GDM1 (cell line): Measurements from ENCODE around the gene ALCAM.

ENCODE experiments used
- DNase-seq: peaks from one replicate; lab custom pipeline; 2025; lab: John Stamatoyannopoulos, UW

Gene ALCAM

DNA sequence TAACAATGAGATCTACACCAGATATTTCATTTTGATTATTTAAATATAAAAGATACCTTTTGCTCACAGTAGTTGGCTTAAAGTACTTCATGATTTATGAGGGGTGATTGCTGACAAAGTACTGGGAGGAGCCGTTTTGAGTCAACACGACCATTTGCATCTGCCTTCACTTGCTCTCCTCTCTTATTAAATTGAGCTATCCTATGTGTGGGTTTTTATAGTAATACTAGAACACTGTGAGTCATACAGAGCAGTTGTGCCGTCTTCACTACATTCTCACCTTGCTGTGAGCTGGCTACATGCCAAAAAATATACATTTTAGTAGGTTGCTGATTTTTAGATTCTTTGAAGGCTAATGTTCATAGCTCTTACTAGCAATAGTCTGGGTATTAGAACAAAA is 161.2 kb downstream of the ALCAM start:
- DNase-seq, result no peak

DNA sequence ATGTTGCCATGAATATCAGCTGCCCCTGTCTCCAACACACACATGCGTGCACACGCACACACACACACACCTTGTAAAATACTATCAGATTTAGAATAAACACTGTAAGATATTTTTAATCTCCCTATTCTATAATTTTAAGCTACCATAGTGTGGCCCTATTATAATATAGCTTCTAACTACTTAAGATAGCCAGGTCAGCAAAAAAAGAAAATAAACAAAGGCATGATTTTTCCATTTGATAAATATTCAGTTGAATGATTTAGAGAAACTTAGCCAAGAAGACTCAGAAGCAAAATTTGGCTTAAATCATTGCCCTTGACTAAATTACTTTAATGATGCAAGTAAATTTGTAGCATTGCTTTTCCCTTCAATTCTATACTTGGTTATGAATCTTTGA is 162.2 kb downstream of the ALCAM start:
- no peak for DNase-seq

DNA sequence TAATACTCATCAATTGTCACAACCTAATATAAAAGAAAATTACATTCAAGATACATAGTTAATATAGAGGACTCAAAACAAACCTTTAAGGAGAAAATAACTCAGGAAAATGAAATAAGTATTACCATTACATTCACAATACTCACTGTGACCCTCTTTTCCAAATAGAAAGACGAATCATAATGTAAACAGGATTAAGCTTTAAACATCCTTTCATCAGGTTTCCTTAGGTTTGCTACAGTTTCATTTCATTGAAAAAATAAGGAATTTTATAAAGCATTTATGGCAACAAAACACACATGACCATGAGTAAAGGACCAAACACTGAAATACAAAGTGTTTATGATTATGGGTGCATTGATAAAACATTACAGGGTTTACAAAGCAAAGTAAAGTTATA is 162.7 kb downstream of the ALCAM start:
- DNase-seq, result no peak

DNA sequence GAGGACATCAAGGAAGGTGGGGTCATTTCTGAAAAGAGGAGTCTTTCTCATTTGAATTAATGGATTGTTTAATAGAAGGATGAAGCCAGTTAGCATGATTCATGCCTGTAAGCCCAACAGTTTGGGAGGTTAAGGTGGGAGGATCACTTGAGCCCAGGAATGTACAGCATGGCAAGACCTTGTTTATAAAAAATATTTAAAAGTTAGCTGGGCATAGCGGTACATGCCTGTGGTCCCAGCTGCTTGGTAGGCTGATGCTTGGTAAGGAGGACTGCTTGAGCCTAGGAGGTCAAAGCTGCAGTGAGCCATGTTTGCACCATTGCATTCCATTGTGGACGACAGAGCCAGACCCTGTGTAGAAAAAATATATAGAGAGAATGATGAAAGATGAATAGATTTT is 165.5 kb downstream of the ALCAM start:
- DNase-seq, result no peak

DNA sequence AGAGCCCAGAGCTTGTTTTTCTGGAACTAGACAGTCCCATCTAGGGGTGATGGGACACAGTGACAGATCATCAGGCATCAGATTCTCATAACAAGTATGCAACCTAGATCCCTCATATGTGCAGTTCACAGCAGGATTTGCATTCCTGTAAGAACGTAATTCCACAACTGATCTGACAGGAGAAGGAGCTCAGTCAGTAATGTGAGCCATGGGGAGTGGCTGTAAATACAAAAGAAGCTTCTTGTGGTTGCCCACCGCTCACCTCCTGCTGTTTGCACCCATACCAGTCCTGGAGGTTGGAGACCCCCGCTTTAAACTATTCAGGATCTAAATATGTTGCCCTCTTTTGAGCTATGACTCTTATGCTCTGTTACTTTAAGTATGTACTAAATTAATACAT is 167.3 kb downstream of the ALCAM start:
- DNase-seq, result no peak

DNA sequence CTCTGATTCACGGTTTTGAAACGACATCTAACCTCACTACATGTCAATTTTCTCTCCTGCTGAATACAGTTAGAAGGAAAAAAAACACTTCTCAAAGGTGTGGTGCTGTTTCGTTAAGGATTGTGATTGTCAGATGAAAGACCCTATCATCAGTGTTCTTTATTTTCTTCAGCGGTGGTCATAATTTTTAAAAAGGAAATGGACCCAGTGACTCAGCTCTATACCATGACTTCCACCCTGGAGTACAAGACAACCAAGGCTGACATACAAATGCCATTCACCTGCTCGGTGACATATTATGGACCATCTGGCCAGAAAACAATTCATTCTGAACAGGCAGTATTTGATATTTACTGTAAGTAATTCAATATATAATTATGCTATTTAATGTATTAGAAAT is 167.8 kb downstream of the ALCAM start:
- DNase-seq, result no peak

DNA sequence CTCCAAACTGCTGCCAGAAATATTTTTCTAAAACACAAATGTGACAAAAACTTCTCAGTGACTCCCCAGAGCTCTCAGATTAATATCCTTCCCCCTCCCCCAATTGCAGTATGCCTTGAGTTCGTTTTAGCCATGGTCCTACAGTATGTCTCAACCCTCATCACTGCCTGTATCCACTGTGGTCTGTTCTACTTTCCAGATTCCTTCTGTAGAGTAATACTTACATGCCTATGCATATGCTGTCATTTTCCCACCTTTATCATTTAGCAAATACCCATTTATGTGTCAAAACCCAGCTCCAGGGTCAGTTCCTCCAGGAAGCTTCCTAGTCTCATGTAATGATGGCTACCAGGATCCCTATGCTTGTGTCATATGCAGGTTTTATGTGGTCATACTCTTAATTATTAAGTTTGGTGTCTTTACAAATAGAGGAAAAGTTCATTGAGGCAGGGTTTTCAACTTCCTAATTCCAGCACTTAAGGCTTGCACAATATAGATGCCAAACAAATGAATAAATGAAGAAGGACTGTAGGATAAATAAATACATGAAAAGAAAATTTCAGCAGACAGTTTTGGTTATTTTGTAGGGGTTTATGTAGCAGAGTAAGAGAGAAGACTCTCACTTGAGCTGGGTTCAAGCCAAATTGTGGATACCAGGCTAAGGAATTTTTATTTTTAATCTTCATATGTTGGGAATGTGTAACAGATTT is 170.8 kb downstream of the ALCAM start:
- DNase-seq, result no peak

- DNase-seq, result no peak
These were observed 171.8 kb downstream of the ALCAM start for GRCh38 chr3:105538483-105538882.

- no peak for DNase-seq
These were observed 173.2 kb downstream of the ALCAM start for GRCh38 chr3:105539897-105540296.

DNA sequence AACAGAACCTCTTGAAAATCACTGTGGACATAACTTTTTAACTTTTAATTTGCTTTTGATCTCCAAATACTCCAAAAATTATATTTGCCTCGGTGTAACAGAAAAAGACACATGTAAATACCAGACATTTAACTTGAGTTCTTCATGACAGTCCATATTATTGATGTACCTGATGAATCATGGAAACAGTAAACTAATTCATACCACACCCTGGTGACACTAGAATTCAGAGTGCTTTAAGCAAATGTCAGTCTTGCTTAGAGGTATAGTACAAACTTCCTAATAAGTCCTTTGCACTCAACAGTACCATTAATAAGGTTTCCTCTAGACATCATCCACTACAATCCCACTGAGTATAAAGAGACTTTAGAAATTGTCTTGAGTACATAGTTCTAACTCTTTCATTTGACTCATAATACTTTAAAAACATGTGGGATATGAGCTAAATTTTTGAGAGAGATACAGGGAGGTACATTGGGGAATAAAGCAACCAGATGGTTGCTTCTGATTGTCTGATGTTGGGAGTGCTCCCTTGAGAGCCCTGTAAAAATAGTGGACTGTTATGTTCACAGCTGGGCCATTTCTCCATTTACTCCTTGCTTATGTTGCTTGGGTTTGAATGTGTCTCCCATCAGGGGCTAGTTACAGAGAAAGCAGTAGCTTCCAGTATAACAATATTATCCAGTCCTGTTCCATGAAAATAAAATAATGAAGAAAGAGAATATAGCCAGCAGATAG is 175.7 kb downstream of the ALCAM start:
- DNase-seq, result no peak

DNA sequence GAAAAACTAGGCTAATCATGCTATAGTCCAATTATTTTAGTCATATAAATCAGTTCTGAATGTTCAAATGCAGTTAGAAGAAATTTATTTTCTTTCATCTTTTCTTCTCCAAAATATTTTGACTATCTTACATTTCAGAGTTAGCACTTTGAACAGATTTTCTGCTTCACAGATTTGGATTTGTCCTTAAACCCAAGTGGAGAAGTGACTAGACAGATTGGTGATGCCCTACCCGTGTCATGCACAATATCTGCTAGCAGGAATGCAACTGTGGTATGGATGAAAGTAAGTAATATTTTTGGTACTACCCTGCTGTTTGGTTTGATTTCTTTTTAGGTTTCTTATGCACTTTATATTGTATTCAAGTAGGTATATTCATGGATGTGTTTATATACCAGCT is 178.3 kb downstream of the ALCAM start:
- DNase-seq, result no peak

GRCh38 chr3:105553851-105554250 is 187.1 kb downstream of the ALCAM start:
- DNase-seq, result no peak

- DNase-seq, result no peak
These were observed 188.5 kb downstream of the ALCAM start for GRCh38 chr3:105555206-105555605.

DNA sequence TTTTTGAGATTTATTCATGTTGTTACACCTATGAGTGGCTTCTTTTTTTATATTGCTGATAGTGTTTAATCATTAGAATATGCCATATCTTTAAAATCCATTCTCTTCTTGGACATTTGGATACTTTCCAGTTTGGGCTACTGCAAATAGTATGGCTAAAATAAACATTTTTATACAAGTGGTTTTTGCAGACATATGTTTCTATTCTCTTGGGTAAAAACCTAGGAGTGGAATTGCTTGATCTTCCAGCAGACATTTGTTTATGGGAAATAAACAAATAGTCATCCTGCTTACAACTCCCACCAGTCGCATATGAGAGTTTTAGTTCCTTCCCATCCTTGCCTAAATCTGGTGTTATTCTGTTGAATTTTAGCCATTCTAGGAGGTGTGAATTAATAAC is 193.1 kb downstream of the ALCAM start:
- no peak for DNase-seq

DNA sequence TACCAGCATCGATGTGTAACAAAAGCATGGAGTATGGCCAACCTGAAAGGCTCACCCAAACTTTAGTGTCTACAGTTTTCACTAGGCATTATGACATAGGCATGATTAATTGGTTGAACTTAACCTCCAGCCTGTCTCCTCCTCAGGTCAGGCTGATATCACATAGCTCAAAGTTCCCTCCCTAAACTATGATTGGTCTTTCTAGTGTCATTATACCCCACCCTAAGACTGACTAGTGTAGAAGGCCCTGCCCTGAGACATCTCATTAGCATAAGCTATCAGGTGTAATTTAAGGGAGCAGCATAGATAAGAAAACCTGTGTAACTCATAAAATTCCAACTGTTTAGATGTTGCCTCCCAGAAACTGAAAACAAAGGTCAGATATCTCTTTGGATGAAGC is 195.2 kb downstream of the ALCAM start:
- no peak for DNase-seq

DNA sequence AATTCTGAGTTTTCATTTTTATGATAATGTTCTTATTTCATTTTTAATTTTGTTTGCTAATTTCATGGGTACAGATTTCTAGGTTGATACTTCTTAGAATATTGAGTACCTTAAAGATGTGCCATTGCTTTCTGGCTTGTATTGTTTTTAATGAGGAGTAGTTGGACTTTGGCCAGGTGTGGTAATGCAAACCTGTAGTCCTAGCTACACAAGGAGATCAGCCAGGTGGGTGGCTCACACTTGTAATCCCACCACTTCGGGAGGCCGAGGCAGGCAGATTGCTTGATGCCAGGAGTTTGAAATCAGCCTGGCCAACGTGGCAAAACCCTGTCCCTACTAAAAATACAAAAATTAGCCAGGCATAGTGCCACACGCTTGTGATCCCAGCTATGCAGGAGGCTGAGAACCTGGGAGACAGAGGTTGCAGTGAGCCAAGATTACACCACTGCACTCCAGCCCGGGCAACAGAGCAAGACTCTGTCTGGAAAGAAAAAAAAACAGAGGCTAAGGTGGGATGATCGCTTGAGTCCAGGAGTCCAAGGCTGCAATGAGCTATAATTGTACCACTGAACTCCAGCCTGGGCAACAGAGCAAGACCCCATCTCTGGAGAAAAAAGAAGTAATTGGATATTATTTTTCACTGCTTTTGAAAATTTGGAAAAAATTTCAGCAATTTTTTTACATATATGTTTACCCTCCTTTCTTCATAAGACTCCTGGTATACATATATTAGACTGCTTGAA is 198.0 kb downstream of the ALCAM start:
- no peak for DNase-seq

- DNase-seq, result no peak
These were observed 204.3 kb downstream of the ALCAM start for GRCh38 chr3:105571005-105571404.

GRCh38 chr3:105572501-105572900 is 205.8 kb downstream of the ALCAM start:
- DNase-seq, result no peak

GRCh38 chr3:105579439-105579838 is 212.7 kb downstream of the ALCAM start:
- no peak for DNase-seq

- DNase-seq, result no peak
These were observed 213.7 kb downstream of the ALCAM start for GRCh38 chr3:105580296-105580965.

GRCh38 chr3:105582015-105582414 is 215.3 kb downstream of the ALCAM start:
- no peak for DNase-seq

- DNase-seq, result no peak
These were observed 217.5 kb downstream of the ALCAM start for GRCh38 chr3:105584003-105584790.
